OCI-LY3 (cell line): Measurements from ENCODE around the gene DENND1A.

ENCODE experiments used
- CTCF ChIP-seq: fragments of 200-600, 300-600 bp; sonication (generic); IDR thresholded peaks from 2 replicates; pipeline ENCODE4 v1.5.1; 2014; ENCODE audit warnings: antibody characterized with exemption, low read length, low read depth
- EZH2phosphoT487 ChIP-seq: fragments of 200-600 bp; shearing (Covaris generic); IDR thresholded peaks from 2 replicates; pipeline ENCODE4 v1.6.1; 2018; ENCODE audit warnings: antibody characterized with exemption, mixed run types, low read depth

DNA sequence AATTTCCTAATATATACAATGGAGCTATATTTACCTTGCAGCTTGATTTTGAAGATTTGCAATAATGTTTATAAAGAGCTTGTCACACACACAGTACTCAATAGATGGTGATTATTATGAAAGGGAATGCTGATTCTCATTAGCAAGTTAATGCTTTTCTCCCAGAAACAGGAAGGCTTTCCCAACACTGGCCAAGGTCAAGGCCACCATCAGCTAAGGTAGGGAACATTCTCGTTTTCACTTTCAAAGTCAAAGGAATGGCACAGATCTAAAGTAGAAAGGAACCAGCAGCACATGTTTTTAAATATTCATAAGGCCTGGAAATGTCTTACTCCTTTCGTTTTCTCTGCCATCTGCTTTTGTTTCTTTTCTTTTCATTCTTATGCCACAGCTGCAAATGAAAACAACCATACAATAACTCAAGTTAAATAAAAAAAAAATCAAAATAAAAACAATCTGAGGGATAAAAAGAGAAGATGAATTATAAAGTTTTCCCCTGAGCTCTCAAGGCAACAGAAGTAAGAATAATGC is 307.1 kb downstream of the DENND1A start:
- TF ChIP-seq CTCF (no peak), EZH2phosphoT487 (no peak)
